GM18519 (cell line): ENCODE results near the gene ZNF532.
"Not testable (repeated sequence)": the region's sequence is repeated elsewhere in the genome, so short reads cannot be mapped to it uniquely, and the experiment has no call there.

ENCODE experiments used
- ATAC-seq: cut with Tn5 transposase; IDR thresholded peaks from one replicate; pipeline ENCODE4 v1.9.1; 2021; ENCODE audit warnings: mild to moderate bottlenecking, moderate library complexity; ENCODE audit not compliant: unreplicated experiment, low FRiP score

Gene ZNF532

DNA sequence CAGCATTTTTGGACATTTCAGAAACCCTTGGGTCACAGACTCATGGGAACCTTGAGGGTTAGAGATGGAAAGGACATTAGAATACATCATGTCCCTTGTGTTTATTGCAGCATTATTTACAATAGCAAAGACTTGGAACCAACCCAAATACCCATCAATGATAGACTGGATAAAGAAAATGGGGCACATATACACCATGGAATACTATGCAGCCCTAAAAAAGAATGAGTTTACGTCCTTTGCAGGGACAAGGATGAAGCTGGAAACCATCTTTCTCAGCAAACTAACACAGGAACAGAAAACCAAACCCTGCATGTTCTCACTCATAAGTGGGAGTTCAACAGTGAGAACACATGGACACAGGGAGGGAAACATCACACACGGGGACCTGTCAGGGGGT lies 160.9 kb downstream of the ZNF532 start:
- ATAC-seq, result not testable (repeated sequence)

DNA sequence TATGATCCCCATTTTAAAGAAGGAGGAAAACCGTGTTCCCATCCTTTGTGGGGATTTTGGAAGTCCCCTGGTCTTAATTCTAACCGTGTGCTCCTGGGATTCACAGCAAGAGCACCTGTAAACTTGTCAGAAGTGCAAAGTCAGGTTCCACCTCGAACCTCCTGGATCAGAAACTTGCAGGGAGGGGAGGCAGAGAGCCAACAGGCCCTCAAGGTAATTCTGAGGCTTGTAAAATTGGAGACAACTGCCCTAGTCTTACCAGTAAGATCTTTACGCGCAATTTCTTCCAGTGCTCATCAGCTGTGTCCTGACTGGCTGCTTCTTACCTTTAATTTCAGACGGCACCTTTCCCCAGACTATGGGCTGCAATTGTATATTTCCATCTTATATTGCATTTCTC lies 161.7 kb downstream of the ZNF532 start:
- ATAC-seq, result no peak

DNA sequence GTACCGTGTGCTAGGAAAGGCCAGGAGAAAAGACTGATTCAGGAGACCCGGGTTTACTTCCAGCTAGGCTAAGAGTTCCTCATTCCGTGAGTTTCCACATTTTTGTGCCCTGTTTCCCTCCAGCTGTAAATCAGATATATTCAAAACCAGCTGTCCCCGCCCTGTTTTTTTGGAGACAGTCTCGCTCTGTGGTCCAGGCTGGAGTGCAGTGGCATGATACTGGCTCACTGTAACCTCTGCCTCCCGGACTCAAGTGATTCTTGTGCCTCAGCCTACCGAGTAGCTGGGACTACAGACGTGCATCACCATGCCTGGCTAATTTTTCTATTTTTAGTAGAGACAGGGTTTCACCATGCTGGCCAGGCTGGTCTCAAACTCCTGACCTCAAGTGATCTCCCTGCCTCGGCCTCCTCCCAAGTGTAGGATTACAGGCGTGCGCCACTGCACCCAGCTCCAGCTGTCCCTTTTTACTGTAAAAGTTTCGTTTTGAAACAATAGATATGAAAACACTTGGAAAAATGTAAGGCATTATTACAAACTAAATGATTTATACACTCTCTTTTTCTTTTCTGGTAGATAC lies 162.2 kb downstream of the ZNF532 start:
- no peak for ATAC-seq

DNA sequence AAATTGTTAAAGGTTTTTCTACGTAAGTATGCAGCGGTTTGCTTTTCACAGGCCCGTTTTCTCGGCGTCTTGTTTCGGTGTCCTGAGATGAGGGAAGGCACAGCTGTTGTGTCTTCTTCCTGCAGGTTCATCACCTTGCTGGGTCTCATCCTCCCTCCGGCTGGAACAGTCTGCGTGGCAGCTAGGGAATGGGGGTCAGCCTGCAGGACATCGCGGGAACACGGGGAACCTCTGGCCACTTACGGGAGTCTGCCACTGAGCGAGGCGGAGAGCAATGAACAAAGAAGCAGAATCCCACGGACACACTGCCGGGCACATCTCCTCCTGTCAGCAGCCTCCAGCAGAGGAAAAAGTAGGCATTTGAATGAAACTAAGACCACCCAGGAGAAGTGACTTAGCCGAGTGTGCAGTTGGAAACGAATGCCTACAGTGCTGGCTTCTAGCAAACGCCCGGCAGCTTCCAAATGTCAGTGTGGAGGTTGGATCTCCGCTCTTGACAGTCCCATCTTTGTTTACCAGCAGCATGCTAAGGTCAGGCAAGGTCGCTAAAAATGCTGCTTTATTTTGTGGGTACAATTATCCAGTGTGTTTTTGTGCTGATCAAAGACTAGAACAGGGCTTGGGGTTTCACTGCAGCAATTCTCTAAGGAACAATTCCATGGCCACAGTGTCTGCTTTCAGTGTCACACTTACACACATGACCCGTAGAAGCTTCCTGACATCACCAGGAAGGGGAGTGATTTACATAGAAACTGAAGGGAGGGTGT lies 165.2 kb downstream of the ZNF532 start:
- ATAC-seq, result no peak

DNA sequence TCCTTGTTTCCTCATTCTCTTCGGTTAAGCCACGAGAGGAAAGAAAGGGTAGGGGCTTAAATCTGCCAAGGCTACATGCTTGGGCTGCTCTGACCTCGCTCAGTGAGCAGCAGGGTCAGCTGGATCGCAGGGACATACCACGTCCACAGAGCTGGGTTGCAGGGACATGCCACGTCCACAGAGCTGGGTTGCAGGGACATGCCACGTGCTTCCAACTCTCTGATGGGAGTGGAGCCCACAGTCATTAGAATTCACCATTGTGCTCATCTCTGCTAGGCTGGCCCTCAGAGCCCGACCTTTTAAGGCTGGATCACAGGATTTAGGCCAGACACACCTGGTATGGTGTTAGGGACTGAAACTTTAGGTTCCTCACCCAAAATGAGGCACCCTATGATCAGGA lies 167.6 kb downstream of the ZNF532 start:
- no peak for ATAC-seq

DNA sequence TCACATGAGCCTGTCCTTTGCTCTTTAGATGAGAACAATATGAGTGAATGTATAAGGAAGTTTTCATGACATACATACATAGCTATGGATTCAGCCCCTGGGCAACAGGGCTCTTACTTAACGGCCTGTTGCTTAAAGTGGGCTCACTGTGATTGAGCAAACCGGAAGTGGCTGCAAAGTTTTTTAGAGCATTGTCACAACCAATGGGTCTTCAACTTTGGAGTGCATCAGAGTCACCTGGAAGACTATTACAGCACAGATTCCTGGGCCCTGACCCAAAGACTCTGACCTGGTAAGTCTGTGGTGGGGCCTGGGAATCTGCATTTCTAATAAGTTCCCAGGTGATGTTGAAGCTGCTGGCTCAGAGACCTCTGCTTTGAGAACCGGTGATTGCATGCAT lies 168.7 kb downstream of the ZNF532 start:
- ATAC-seq, result no peak

DNA sequence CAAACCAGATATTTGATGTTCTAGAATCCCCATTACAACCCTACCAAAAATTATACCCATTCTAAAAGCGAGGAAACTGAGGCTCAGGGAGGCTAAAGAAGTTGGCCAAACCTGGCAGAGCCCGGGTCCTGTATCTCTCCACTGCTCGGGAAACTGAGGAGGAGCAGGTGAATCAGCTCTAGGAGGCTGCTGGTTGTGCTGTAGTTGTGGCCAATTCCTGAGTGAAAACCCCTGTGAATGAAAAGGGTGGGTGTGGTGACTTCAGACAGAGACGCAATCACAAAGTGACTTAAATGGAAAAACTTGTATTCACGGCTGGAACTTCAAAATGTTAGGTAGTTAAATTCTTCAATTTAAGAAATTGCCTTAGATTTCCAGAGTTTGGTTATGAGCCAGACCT lies 169.3 kb downstream of the ZNF532 start:
- ATAC-seq, result no peak

DNA sequence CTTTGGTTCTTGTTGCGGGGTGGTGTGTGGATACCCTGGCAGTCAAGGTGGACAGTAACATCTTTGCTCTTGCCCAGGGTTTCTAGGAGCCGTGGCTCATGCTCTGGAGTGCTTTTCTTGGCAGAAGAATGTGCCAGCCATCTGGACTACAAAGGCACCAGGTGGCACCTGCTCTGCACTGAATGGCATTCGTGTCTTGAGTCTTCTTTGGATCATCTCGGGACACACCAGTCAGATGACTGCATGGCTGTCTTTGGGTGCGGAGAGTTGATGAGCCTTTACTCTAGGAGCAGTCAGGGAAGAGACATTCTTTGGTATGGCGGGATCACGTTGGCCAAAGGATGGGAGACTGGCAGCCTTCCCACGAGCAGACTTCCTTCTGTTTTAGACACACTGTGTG lies 170.9 kb downstream of the ZNF532 start:
- no peak for ATAC-seq
